Left lung (tissue), 10 donors: ENCODE results near the gene THNSL1. TPM values are rescaled to one million over a fixed set of nuclear protein-coding genes. Genes with fewer than 3 reads are reported as not detected.

ENCODE experiments used
- ATAC-seq: fragments of 200-7000 bp; cut with Tn5 transposase; one replicate; pipeline ENCODE4 v1.9.1; 2020; ENCODE audit warnings: moderate library complexity
- DNase-seq, 4 donors: peaks; one replicate each; pipeline ENCODE4 v3.0.0-alpha.2; 2013 to 2020
- H3K27ac ChIP-seq, 2 donors: fragments of 200-600 bp; sonication (generic) in 1 of 2; one replicate each; pipeline versions ENCODE4 v1.5.0 to v1.8.0; 2020 to 2021
- H3K27me3 ChIP-seq, 2 donors: fragments of 200-600 bp; sonication (generic) in 1 of 2; one replicate each; pipeline versions ENCODE4 v1.5.0 to v1.8.0; 2020 to 2021
- H3K36me3 ChIP-seq, 2 donors: fragments of 200-600 bp; sonication (generic) in 1 of 2; one replicate each; pipeline versions ENCODE4 v1.5.0 to v1.8.0; 2020 to 2021
- H3K4me1 ChIP-seq, 2 donors: fragments of 200-600 bp; one replicate each; pipeline ENCODE4 v1.8.0; 2021
- H3K4me3 ChIP-seq, 2 donors: fragments of 200-600 bp; sonication (generic) in 1 of 2; one replicate each; pipeline versions ENCODE4 v1.5.0 to v1.8.0; 2020 to 2021; ENCODE audit warnings: mild to moderate bottlenecking in 1 of 2
- H3K9me3 ChIP-seq, 2 donors: fragments of 200-600 bp; sonication (generic) in 1 of 2; one replicate each; pipeline versions ENCODE4 v1.5.0 to v1.8.0; 2020 to 2021
- intact Hi-C, 2 donors: fragments of 100-400 bp; cut with DNase I; formaldehyde crosslinking; loops; one replicate each; pipeline versions ENCODE4 v1.11.2 to v1.14.2; 2022
- polyA plus RNA-seq, 6 donors: library from polyadenylated mRNA; unstranded; fragments of 120-200 nt; gene quantifications; one replicate each; pipeline ENCODE4 v1.2.1, GENCODE V29; 2013; ENCODE audit not compliant: insufficient read length in 6 of 6
- total RNA-seq, 2 donors: library from RNA; stranded (reverse); fragmentation: NEBNext Ultra II Directional; extraction: Animal tissue kit (Norgen Biotek cat#: 25700); gene quantifications; one replicate each; pipeline ENCODE4 v1.2.1, GENCODE V29; 2021
- TF ChIP-seq, protein P1 (sequence below), 2 donors: fragments of 200-600 bp; sonication (generic) in 1 of 2; IDR thresholded peaks; one replicate each; pipeline versions ENCODE4 v1.5.0 to v1.8.0; 2021; ENCODE audit warnings: antibody characterized with exemption in 2 of 2
- donor health status: DM: no; HTN: yes; CAD: no.
- donor health status: DM: no; HTN: no; CAD: no.

The THNSL1 gene
- total and polyA plus RNA-seq, 8 donors, result 3.9 to 13.6 (median 11.8) TPM

DNA sequence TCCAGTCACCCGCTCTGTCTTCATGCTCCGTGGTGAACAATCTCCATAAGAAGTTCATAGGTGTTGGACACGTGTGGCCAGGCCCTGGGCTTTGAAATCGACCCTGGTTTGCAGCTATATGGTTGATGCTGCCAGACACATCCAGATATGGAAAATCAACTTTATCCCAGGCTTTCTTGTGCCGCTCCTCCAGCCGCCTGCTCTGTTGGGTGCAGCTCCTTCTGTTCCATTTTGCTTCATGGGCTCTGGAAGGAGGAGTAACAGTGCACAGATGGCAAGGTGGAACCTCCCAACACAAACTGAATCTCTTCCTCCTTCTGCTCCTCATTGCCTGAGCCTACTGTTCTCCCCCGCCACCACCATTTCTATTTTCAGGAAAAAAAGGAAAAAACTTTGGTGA, 44.7 kb downstream of the THNSL1 start:
- peak overlapping the region in 1 of 2 donors; percentile 71 for H3K27ac ChIP-seq

DNA sequence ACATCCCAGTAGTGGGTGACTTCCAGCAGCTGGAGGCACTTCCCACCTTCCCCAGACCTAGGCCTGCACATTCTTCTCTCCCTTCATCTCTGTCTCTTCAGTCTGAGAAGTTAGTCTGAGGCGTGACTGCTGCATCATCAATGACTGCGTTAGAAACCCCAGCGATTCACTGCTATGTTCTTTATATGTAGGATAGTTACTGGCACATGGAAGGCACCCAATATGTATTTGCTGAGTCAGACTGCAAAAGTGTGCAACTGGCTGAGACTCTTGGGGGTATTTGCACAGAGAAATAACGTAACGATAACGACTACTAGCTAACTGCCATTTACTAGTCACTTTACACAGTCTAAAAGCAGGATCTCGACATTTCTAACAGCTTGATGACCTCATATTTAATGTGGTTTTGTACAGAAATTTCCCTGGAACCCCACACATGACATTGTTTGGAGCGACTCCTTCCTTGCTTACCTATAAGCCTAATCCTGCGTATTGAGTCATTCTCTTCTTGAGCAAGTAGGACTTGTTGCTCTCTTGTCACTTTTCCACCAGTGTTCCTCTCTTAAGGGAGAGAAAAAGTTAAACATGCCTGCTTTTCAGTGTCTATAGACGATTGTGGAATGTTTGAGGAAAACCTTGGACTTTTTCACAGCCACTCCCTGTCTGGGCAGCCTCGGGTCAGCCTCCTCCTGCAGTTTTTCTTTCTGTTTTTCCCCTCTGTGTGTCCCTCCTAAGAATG, 45.5 kb downstream of the THNSL1 start:
- peak; percentile 11 for ATAC-seq
- H3K4me3 ChIP-seq, result no peak overlapping the region
- H3K27me3 ChIP-seq, result no peaks in the 10 kb centered on the region
- no peak for DNase-seq
- no peaks in the 10 kb centered on the region for H3K36me3 ChIP-seq
- intact Hi-C loops, result no loop called here
- H3K9me3 ChIP-seq, result no peaks in the 10 kb centered on the region
- peak overlapping the region; percentile 71 to 82 for H3K27ac ChIP-seq
- TF ChIP-seq, protein P1, sequence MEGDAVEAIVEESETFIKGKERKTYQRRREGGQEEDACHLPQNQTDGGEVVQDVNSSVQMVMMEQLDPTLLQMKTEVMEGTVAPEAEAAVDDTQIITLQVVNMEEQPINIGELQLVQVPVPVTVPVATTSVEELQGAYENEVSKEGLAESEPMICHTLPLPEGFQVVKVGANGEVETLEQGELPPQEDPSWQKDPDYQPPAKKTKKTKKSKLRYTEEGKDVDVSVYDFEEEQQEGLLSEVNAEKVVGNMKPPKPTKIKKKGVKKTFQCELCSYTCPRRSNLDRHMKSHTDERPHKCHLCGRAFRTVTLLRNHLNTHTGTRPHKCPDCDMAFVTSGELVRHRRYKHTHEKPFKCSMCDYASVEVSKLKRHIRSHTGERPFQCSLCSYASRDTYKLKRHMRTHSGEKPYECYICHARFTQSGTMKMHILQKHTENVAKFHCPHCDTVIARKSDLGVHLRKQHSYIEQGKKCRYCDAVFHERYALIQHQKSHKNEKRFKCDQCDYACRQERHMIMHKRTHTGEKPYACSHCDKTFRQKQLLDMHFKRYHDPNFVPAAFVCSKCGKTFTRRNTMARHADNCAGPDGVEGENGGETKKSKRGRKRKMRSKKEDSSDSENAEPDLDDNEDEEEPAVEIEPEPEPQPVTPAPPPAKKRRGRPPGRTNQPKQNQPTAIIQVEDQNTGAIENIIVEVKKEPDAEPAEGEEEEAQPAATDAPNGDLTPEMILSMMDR (IDR thresholded peaks at IDR 0.05), result no peak
- H3K4me1 ChIP-seq, result no peaks in the 10 kb centered on the region

More for the DNA sequence above, 44.7 kb downstream of the THNSL1 start:
- no peaks in the 10 kb centered on the region for H3K36me3 ChIP-seq
- no peak for DNase-seq
- no peak for ATAC-seq
- H3K4me3 ChIP-seq, result no peak overlapping the region
- TF ChIP-seq, protein P1 (IDR thresholded peaks at IDR 0.05), result no peak
- no peaks in the 10 kb centered on the region for H3K9me3 ChIP-seq
- H3K4me1 ChIP-seq, result no peaks in the 10 kb centered on the region
- H3K27me3 ChIP-seq, result no peaks in the 10 kb centered on the region
- intact Hi-C loops, result no loop called here

DNA sequence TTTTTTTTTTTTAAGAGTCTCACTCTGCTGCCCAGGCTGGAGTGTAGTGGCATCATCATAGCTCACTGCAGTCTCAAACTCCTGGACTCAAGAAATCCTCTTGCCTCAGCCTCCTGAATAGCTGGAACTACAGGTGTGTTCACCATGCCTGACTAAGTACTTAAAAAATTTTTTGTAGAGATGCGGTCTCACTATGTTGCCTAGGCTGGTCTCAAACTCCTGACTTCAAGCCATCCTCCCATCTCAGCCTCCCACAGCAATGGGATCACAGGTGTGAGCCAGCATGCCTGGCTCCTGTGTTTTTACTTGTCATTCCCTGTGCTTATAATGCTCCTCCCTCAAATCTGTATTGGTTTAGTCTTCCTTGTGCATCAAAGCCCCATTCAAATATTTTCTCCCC, 46.7 kb downstream of the THNSL1 start:
- Histone ChIP-seq H3K36me3 (no peaks in the 10 kb centered on the region), H3K4me1 (no peaks in the 10 kb centered on the region), H3K27ac (peak overlapping the region in 1 of 2 donors; percentile 71), H3K4me3 (no peak overlapping the region), H3K9me3 (no peaks in the 10 kb centered on the region), H3K27me3 (no peaks in the 10 kb centered on the region)
- TF ChIP-seq, protein P1 (IDR thresholded peaks at IDR 0.05), result no peak
- ATAC-seq (no peak), DNase-seq (no peak)
- intact Hi-C loops, result no loop called here

DNA sequence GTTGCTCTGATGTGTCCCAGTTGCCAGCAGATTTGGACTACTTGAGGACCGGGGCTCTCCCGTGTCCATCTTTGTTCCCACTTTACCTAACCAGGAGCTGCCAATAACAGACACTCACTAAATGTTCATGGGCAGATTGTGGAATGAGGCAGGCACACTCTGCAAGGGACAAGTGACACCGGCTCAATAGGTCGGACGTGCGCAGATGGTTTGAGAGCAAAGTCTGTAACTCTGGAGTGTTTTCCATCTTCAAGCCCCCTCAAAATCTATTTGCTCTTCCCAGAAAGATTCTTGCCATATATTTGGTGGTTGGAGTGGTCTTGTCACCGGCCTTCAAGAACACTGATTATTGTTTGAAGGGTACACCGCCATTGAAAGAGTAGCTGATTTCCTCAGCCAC, 47.2 kb downstream of the THNSL1 start:
- Histone ChIP-seq H3K4me1 (no peaks in the 10 kb centered on the region), H3K9me3 (no peaks in the 10 kb centered on the region), H3K4me3 (no peak overlapping the region), H3K27ac (no peak overlapping the region), H3K27me3 (no peaks in the 10 kb centered on the region), H3K36me3 (no peaks in the 10 kb centered on the region)
- intact Hi-C loops, result no loop called here
- ATAC-seq, result peak; percentile 13
- DNase-seq, result no peak
- TF ChIP-seq, protein P1 (IDR thresholded peaks at IDR 0.05), result no peak

DNA sequence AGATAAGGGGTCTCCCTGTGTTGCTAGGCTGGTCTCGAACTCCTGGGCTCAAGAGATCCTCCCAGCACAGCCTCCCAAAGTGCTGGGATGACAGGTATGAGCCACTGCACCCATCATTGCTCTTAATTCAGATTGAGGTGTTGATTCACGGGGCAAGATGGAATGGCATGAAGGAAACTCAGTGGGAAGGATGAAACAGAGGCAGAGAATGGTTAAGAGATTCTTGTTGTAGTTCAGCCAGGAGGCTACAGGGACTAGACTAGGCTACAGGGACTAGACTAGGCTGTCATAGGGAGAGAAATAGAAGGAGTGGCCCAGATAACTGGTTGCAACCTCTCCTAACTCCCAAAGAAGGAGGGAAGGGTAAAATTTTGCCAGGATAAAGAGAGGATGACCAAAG, 48.0 kb downstream of the THNSL1 start:
- Histone ChIP-seq H3K9me3 (no peaks in the 10 kb centered on the region), H3K36me3 (no peaks in the 10 kb centered on the region), H3K27me3 (no peaks in the 10 kb centered on the region), H3K4me3 (no peak overlapping the region), H3K4me1 (no peaks in the 10 kb centered on the region), H3K27ac (no peak overlapping the region)
- DNase-seq (no peak), ATAC-seq (no peak)
- intact Hi-C loops, result no loop called here
- TF ChIP-seq, protein P1 (IDR thresholded peaks at IDR 0.05), result no peak
